Measurements from ENCODE around the gene UBE2E1.

Gene UBE2E1

DNA sequence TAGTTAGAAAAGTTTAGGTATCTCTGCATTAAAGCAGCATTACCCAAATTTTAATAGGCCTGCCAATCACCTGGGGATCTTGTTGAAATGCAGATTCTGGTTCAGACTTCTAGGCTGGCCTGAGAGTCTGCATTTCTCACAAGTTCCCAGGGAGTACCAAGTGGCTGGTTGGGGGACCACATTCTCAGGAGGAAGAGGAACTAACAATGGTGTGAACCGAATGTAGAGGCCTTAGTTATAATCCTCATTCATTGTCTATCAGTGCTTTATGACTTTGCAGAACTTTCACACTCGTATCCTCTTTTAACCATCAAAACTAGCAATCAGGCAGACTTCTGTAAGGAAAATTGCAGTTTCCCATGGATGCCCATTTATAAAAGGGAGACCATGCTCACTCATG is 38.2 kb upstream of the UBE2E1 start:
- Histone ChIP-seq H3K36me3 (ENCODE audit: control insufficient read depth in 5 of 5, insufficient read depth in 5 of 5, low read length in 5 of 5) (no peaks in the 10 kb centered on the region), H3K4me3 (ENCODE audit: low read depth in 1 of 5, low read length in 5 of 5) (no peak overlapping the region), H3K4me1 (ENCODE audit: control insufficient read depth in 5 of 5, insufficient read depth in 5 of 5, low read length in 5 of 5) (peaks cover 0 to 9% (median 6%) of the 10 kb centered on the region in 5 donors), H3K9me3 (ENCODE audit: control insufficient read depth in 5 of 5, low read length in 5 of 5) (no peaks in the 10 kb centered on the region), H3K9ac (ENCODE audit: low read length in 5 of 5) (no peak overlapping the region), H3K27me3 (ENCODE audit: control insufficient read depth in 5 of 5, insufficient read depth in 4 of 5, low read length in 5 of 5) (no peaks in the 10 kb centered on the region), H3K27ac (ENCODE audit: low read depth, low read length) (no peak overlapping the region)

- Histone ChIP-seq H3K9ac (ENCODE audit: low read length in 5 of 5) (no peak overlapping the region), H3K27ac (ENCODE audit: low read depth, low read length) (no peak overlapping the region), H3K36me3 (ENCODE audit: control insufficient read depth in 5 of 5, insufficient read depth in 5 of 5, low read length in 5 of 5) (no peaks in the 10 kb centered on the region), H3K9me3 (ENCODE audit: control insufficient read depth in 5 of 5, low read length in 5 of 5) (peaks cover 0 to 2% (median 0%) of the 10 kb centered on the region in 5 donors), H3K4me3 (ENCODE audit: low read depth in 1 of 5, low read length in 5 of 5) (no peak overlapping the region), H3K27me3 (ENCODE audit: control insufficient read depth in 5 of 5, insufficient read depth in 4 of 5, low read length in 5 of 5) (no peaks in the 10 kb centered on the region), H3K4me1 (ENCODE audit: control insufficient read depth in 5 of 5, insufficient read depth in 5 of 5, low read length in 5 of 5) (peaks cover 6 to 13% (median 12%) of the 10 kb centered on the region in 5 donors)
These were observed 30.4 kb upstream of the UBE2E1 start for GRCh38 chr3:23775254-23775909.

GRCh38 chr3:23776352-23776891 is 29.3 kb upstream of the UBE2E1 start:
- no peaks in the 10 kb centered on the region for H3K27me3 ChIP-seq (ENCODE audit: control insufficient read depth in 5 of 5, insufficient read depth in 4 of 5, low read length in 5 of 5)
- no peaks in the 10 kb centered on the region for H3K36me3 ChIP-seq (ENCODE audit: control insufficient read depth in 5 of 5, insufficient read depth in 5 of 5, low read length in 5 of 5)
- H3K9me3 ChIP-seq (ENCODE audit: control insufficient read depth in 5 of 5, low read length in 5 of 5): peaks cover 0 to 2% (median 0%) of the 10 kb centered on the region in 5 donors
- peak overlapping the region in 4 of 5 donors; percentile 2 to 58 (median 14) for H3K9ac ChIP-seq (ENCODE audit: low read length in 5 of 5)
- peaks cover 6 to 13% (median 12%) of the 10 kb centered on the region in 5 donors for H3K4me1 ChIP-seq (ENCODE audit: control insufficient read depth in 5 of 5, insufficient read depth in 5 of 5, low read length in 5 of 5)
- peak overlapping the region in 1 of 5 donors; percentile 16 for H3K4me3 ChIP-seq (ENCODE audit: low read depth in 1 of 5, low read length in 5 of 5)
- H3K27ac ChIP-seq (ENCODE audit: low read depth, low read length): peak overlapping the region; percentile 73

DNA sequence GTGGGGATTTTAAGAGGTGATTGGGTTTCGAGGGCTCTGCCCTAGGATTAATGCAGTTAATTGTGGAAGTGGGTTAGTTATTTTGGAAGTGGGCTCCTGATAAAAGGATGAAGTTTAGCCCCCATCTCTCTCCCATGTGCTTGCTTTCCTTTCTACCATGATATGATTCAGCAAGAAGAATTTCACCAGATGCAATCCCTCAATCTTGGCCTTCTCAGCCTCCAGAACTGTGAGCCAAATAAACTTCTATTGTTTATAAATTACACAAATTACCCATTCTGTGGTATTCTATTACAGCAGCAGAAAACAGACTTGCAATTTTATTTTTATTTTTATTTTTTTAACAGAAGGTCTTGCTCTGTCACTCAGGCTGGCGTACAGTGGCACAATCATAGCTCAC is 27.3 kb upstream of the UBE2E1 start:
- Histone ChIP-seq H3K4me3 (ENCODE audit: low read depth in 1 of 5, low read length in 5 of 5) (no peak overlapping the region), H3K27ac (ENCODE audit: low read depth, low read length) (no peak overlapping the region), H3K4me1 (ENCODE audit: control insufficient read depth in 5 of 5, insufficient read depth in 5 of 5, low read length in 5 of 5) (peaks cover 6 to 13% (median 12%) of the 10 kb centered on the region in 5 donors), H3K9ac (ENCODE audit: low read length in 5 of 5) (no peak overlapping the region), H3K27me3 (ENCODE audit: control insufficient read depth in 5 of 5, insufficient read depth in 4 of 5, low read length in 5 of 5) (no peaks in the 10 kb centered on the region), H3K36me3 (ENCODE audit: control insufficient read depth in 5 of 5, insufficient read depth in 5 of 5, low read length in 5 of 5) (no peaks in the 10 kb centered on the region), H3K9me3 (ENCODE audit: control insufficient read depth in 5 of 5, low read length in 5 of 5) (peaks cover 0 to 2% (median 0%) of the 10 kb centered on the region in 5 donors)

DNA sequence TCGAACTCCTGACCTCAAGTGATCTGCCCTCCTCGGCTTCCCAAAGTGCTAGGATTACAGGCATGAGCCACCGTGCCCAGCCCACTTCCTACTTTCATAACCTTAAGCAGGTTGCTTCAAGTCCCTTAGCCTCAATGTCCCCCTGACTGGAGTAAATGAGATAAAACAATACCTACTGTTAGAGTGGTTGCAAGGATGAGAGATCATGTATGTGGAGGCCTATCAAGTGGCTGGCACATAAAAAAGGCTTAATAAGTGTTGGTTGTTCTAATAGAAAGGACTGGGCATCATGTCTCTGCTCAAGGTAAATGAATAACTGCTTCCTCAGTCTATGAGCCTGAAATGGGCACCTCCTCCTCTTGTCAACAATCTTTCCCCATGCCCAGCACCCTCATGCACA is 25.9 kb upstream of the UBE2E1 start:
- Histone ChIP-seq H3K27me3 (ENCODE audit: control insufficient read depth in 5 of 5, insufficient read depth in 4 of 5, low read length in 5 of 5) (no peaks in the 10 kb centered on the region), H3K9ac (ENCODE audit: low read length in 5 of 5) (no peak overlapping the region), H3K9me3 (ENCODE audit: control insufficient read depth in 5 of 5, low read length in 5 of 5) (peaks cover 0 to 2% (median 0%) of the 10 kb centered on the region in 5 donors), H3K4me1 (ENCODE audit: control insufficient read depth in 5 of 5, insufficient read depth in 5 of 5, low read length in 5 of 5) (peaks cover 6 to 13% (median 12%) of the 10 kb centered on the region in 5 donors), H3K36me3 (ENCODE audit: control insufficient read depth in 5 of 5, insufficient read depth in 5 of 5, low read length in 5 of 5) (no peaks in the 10 kb centered on the region), H3K27ac (ENCODE audit: low read depth, low read length) (no peak overlapping the region), H3K4me3 (ENCODE audit: low read depth in 1 of 5, low read length in 5 of 5) (no peak overlapping the region)

DNA sequence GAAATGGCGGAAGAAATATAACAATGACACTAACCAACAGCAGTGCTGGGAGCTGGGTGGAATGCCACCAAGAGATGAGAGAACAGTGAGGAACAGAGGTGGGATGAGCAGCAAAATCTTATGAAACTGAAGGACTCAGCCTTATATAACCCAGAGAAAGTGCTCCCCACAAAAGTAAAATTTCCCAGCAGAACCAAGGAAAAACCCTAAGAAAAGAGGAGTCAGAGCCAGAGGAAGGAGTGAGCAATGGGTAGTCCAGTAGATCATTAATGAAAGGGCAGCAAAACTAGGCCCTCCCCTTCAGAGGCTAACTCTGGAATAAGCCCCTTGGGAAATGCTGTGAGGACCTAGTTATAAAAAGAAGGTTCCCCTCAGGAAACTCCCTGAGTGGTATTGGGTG is 24.7 kb upstream of the UBE2E1 start:
- Histone ChIP-seq H3K27ac (ENCODE audit: low read depth, low read length) (no peak overlapping the region), H3K9ac (ENCODE audit: low read length in 5 of 5) (no peak overlapping the region), H3K27me3 (ENCODE audit: control insufficient read depth in 5 of 5, insufficient read depth in 4 of 5, low read length in 5 of 5) (no peaks in the 10 kb centered on the region), H3K4me1 (ENCODE audit: control insufficient read depth in 5 of 5, insufficient read depth in 5 of 5, low read length in 5 of 5) (peaks cover 6 to 10% (median 7%) of the 10 kb centered on the region in 5 donors), H3K9me3 (ENCODE audit: control insufficient read depth in 5 of 5, low read length in 5 of 5) (no peaks in the 10 kb centered on the region), H3K36me3 (ENCODE audit: control insufficient read depth in 5 of 5, insufficient read depth in 5 of 5, low read length in 5 of 5) (no peaks in the 10 kb centered on the region), H3K4me3 (ENCODE audit: low read depth in 1 of 5, low read length in 5 of 5) (no peak overlapping the region)

DNA sequence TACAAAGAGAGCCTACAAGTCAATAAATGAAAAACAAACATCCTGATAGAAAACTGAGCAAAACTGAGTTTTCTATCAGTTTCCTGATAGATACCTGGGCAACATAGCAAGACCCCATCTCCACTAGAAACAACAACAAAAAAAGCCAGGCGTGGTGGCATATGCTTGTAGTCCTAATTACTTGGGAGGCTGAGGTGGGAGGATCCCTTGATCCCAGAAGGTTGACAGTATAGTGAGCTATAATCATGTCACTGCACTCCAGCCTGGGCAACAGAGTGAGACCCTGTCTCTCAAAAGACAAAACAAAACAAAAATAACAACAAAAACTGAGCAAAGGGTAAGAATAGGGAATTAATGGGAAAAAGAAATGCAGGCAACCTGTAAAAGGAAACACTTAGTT is 23.9 kb upstream of the UBE2E1 start:
- no peaks in the 10 kb centered on the region for H3K27me3 ChIP-seq (ENCODE audit: control insufficient read depth in 5 of 5, insufficient read depth in 4 of 5, low read length in 5 of 5)

DNA sequence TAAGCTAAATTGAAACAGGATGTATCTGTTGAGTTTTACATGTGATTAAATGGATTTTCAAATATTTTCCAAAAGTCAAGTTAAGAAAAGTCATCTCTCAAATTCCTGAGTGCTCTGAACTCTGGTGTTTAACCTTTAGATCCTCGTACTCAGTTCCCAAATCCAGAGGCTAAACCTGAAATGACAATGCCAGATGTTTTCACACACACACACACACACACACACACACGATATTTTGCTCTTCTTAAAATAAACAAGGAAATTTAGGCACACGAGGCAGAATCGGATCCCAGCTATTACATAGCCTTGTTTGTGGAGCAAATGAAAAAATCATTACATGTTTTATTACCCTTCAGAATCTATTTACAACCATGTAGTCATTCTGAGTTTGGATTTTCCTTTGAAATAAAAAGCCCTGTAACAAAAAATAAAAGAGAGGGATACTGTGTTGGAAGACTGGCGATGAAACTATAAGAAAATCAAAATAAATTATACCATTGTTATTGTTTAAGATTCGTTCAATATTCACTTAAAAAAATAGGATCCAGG is 20.6 kb upstream of the UBE2E1 start:
- H3K36me3 ChIP-seq (ENCODE audit: control insufficient read depth in 5 of 5, insufficient read depth in 5 of 5, low read length in 5 of 5): no peaks in the 10 kb centered on the region
- H3K9ac ChIP-seq (ENCODE audit: low read length in 5 of 5): no peak overlapping the region
- H3K27ac ChIP-seq (ENCODE audit: low read depth, low read length): no peak overlapping the region

More for the DNA sequence above, 23.9 kb upstream of the UBE2E1 start:
- Histone ChIP-seq H3K36me3 (ENCODE audit: control insufficient read depth in 5 of 5, insufficient read depth in 5 of 5, low read length in 5 of 5) (no peaks in the 10 kb centered on the region), H3K9ac (ENCODE audit: low read length in 5 of 5) (no peak overlapping the region), H3K4me1 (ENCODE audit: control insufficient read depth in 5 of 5, insufficient read depth in 5 of 5, low read length in 5 of 5) (peaks cover 0 to 4% (median 3%) of the 10 kb centered on the region in 5 donors), H3K27ac (ENCODE audit: low read depth, low read length) (no peak overlapping the region), H3K9me3 (ENCODE audit: control insufficient read depth in 5 of 5, low read length in 5 of 5) (no peaks in the 10 kb centered on the region), H3K4me3 (ENCODE audit: low read depth in 1 of 5, low read length in 5 of 5) (no peak overlapping the region)

DNA sequence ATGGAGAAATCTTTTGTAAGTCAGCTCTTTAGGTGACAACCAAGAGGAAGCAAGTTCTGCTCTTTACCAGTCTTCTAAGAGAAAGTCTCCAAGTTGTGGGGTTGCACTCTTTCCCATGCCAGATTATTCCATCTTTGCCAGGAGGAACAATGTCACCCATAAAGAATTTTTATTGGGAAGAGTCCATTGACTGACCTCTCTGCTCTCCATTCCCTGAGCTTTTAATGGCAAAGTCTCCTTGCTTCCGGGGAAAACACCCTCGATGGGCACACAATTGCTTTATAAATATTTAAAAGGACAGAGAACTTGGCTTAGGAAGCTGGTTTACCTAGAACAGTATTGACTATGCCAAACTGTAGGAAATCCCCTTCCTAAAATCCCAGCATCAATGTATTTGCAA is 19.9 kb upstream of the UBE2E1 start:
- no peaks in the 10 kb centered on the region for H3K27me3 ChIP-seq (ENCODE audit: control insufficient read depth in 5 of 5, insufficient read depth in 4 of 5, low read length in 5 of 5)

More for the DNA sequence above, 20.6 kb upstream of the UBE2E1 start:
- no peaks in the 10 kb centered on the region for H3K4me1 ChIP-seq (ENCODE audit: control insufficient read depth in 5 of 5, insufficient read depth in 5 of 5, low read length in 5 of 5)
- no peaks in the 10 kb centered on the region for H3K9me3 ChIP-seq (ENCODE audit: control insufficient read depth in 5 of 5, low read length in 5 of 5)
- H3K4me3 ChIP-seq (ENCODE audit: low read depth in 1 of 5, low read length in 5 of 5): no peak overlapping the region
- H3K27me3 ChIP-seq (ENCODE audit: control insufficient read depth in 5 of 5, insufficient read depth in 4 of 5, low read length in 5 of 5): no peaks in the 10 kb centered on the region

GRCh38 chr3:23791678-23792077 is 14.1 kb upstream of the UBE2E1 start:
- Histone ChIP-seq H3K4me3 (ENCODE audit: low read depth in 1 of 5, low read length in 5 of 5) (no peak overlapping the region), H3K9ac (ENCODE audit: low read length in 5 of 5) (no peak overlapping the region), H3K36me3 (ENCODE audit: control insufficient read depth in 5 of 5, insufficient read depth in 5 of 5, low read length in 5 of 5) (no peaks in the 10 kb centered on the region), H3K9me3 (ENCODE audit: control insufficient read depth in 5 of 5, low read length in 5 of 5) (no peaks in the 10 kb centered on the region), H3K27ac (ENCODE audit: low read depth, low read length) (no peak overlapping the region), H3K27me3 (ENCODE audit: control insufficient read depth in 5 of 5, insufficient read depth in 4 of 5, low read length in 5 of 5) (no peaks in the 10 kb centered on the region), H3K4me1 (ENCODE audit: control insufficient read depth in 5 of 5, insufficient read depth in 5 of 5, low read length in 5 of 5) (no peaks in the 10 kb centered on the region)

More for the DNA sequence above, 19.9 kb upstream of the UBE2E1 start:
- H3K27ac ChIP-seq (ENCODE audit: low read depth, low read length): no peak overlapping the region
- H3K9ac ChIP-seq (ENCODE audit: low read length in 5 of 5): no peak overlapping the region
- no peaks in the 10 kb centered on the region for H3K36me3 ChIP-seq (ENCODE audit: control insufficient read depth in 5 of 5, insufficient read depth in 5 of 5, low read length in 5 of 5)
- H3K9me3 ChIP-seq (ENCODE audit: control insufficient read depth in 5 of 5, low read length in 5 of 5): no peaks in the 10 kb centered on the region
- H3K4me3 ChIP-seq (ENCODE audit: low read depth in 1 of 5, low read length in 5 of 5): no peak overlapping the region
- no peaks in the 10 kb centered on the region for H3K4me1 ChIP-seq (ENCODE audit: control insufficient read depth in 5 of 5, insufficient read depth in 5 of 5, low read length in 5 of 5)
